Calu3 (cell line): ENCODE measurements around the gene CDH4. TPM values are rescaled to one million over a fixed set of nuclear protein-coding genes. Genes with fewer than 3 reads are reported as not detected.

Experiments used
- BruUV-seq: library from RNA; stranded (reverse); fragments of 400-500 nt; replicated peaks from 2 replicates; lab custom pipeline; 2021; lab: Mats Ljungman, UMichigan
- CTCF ChIA-PET: fragments of 300-600 bp; sonication (Branson Sonifier 250); formaldehyde crosslinking; loops from one replicate; lab custom pipeline; 2022; ENCODE audit warnings: antibody characterized with exemption; lab: Charles Lee
- DNase-seq: peaks from one replicate; pipeline ENCODE4 v3.0.0; 2022
- H3K27ac Mint-ChIP-seq: one replicate; pipeline ENCODE4 v1.8.0; 2022; ENCODE audit warnings: mixed read lengths; ENCODE audit not compliant: unreplicated experiment
- H3K27me3 Mint-ChIP-seq: one replicate; pipeline ENCODE4 v1.8.0; 2022; ENCODE audit warnings: mixed read lengths; ENCODE audit not compliant: unreplicated experiment
- H3K36me3 Mint-ChIP-seq: one replicate; pipeline ENCODE4 v1.8.0; 2022; ENCODE audit warnings: mild to moderate bottlenecking, moderate library complexity, mixed read lengths; ENCODE audit not compliant: insufficient read depth, unreplicated experiment
- H3K4me1 Mint-ChIP-seq: one replicate; pipeline ENCODE4 v1.8.0; 2022; ENCODE audit warnings: mild to moderate bottlenecking, low read depth, mixed read lengths; ENCODE audit not compliant: unreplicated experiment
- H3K4me3 Mint-ChIP-seq: one replicate; pipeline ENCODE4 v1.8.0; 2022; ENCODE audit warnings: mild to moderate bottlenecking, low read depth, moderate library complexity, mixed read lengths; ENCODE audit not compliant: unreplicated experiment
- H3K9me3 Mint-ChIP-seq: one replicate; pipeline ENCODE4 v1.8.0; 2022; ENCODE audit warnings: low read depth, mixed read lengths; ENCODE audit not compliant: unreplicated experiment
- CTCF ChIP-seq: fragments of 200-600 bp; IDR thresholded peaks from one replicate; pipeline ENCODE4 v1.8.0; 2022; ENCODE audit warnings: antibody characterized with exemption; ENCODE audit not compliant: unreplicated experiment
- intact Hi-C: fragments of 100-400 bp; cut with micrococcal nuclease; formaldehyde crosslinking; loops from one replicate; pipeline ENCODE4 v1.10.0; 2022; ENCODE audit not compliant: unreplicated experiment
- total RNA-seq: library from RNA; stranded (reverse); gene quantifications from 2 replicates; pipeline ENCODE4 v1.2.3, GENCODE V29; 2022

Gene CDH4
- total RNA-seq, 1 experiment from 2014 or later: not detected

GRCh38 chr20:61685462-61685861 is 433.4 kb downstream of the CDH4 start:
- intact Hi-C loops: no loop called here
- Mint-ChIP-seq H3K27ac (no peak overlapping the region), H3K9me3 (peaks cover 2% of the 10 kb centered on the region), H3K27me3 (peaks cover 78% of the 10 kb centered on the region), H3K36me3 (no peaks in the 10 kb centered on the region), H3K4me1 (no peaks in the 10 kb centered on the region), H3K4me3 (no peak overlapping the region)
- BruUV-seq: no TSS peak
- CTCF ChIA-PET: interaction anchor here (0.6 kb wide), 1 partner anchor 202 kb away, joined by 3 read pairs; no protein-coding TSS in a partner anchor
- no peak for TF ChIP-seq CTCF
- no peak for DNase-seq

DNA sequence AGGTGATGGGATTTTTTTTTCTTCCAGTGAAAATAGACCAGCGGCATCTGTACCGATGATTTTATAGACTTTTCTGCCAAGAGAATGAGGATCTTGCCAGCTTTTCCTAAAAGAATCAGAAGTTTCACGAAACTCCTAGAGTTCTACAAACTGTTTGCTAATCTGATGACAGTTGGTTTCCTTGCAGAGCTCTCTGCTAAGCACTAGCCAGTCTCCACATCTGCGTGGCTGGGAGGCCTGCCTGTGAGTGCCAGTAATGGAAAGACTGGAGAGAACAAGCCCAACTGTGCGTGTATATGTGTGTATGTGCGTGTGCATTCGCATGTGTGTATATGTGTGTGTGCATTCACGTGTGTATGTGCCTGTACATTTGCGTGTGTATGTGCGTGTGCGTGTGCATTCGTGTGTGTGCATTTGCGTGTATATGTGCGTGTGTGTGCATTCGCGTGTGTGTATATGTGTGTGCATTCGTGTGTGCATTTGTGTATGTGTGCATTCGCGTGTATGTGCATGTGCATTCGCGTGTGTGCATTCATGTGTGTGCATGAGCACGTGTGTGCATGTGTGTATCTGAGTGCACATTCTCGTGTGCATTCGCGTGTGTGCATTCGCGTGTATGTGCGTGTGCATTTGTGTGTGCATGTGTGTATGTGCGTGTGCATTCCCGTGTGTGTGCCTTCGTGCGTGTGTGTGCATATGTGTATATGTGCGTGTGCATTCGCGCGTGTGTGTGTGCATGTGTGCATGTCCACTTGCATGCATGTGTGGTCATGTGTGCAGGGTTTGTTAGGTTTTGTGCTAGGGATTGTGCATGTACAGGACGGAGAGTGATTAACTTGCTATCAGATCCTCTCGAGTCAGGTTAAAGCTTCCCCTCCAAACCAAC is 434.2 kb downstream of the CDH4 start:
- no TSS peak for BruUV-seq
- CTCF ChIA-PET: interaction anchor here (0.9 kb wide), 1 partner anchor 110 kb away, joined by 4 read pairs; no protein-coding TSS in a partner anchor
- TF ChIP-seq CTCF: no peak
- Mint-ChIP-seq H3K4me3 (no peak overlapping the region), H3K4me1 (no peaks in the 10 kb centered on the region), H3K27ac (no peak overlapping the region), H3K27me3 (peaks cover 78% of the 10 kb centered on the region), H3K9me3 (peaks cover 2% of the 10 kb centered on the region), H3K36me3 (no peaks in the 10 kb centered on the region)
- intact Hi-C loops: no loop called here
- DNase-seq: no peak

DNA sequence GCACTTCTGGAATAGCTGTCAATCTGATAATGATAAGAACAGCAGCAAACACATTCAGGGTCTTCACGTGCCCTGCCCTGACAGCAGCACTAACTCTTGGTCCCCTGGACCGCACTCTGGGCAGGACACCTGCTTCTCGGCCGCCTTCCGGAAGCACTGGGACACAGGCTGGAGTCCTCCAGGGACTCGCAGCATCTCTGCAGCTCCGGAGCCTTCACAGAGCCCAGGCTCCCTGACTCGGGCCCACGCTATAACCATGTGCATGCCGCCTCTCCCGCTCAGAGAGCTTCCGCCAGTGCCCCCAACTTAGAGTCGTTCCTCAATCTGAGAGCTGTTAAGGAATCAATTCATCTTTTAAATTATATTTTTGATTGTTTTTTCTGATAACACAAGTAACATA is 436.4 kb downstream of the CDH4 start:
- Mint-ChIP-seq H3K27me3 (peaks cover 78% of the 10 kb centered on the region), H3K9me3 (peaks cover 2% of the 10 kb centered on the region), H3K36me3 (no peaks in the 10 kb centered on the region), H3K4me3 (no peak overlapping the region), H3K27ac (no peak overlapping the region), H3K4me1 (no peaks in the 10 kb centered on the region)
- CTCF ChIA-PET: no interaction called here
- BruUV-seq: no TSS peak
- intact Hi-C loops: no loop called here
- no peak for DNase-seq
- no peak for TF ChIP-seq CTCF

DNA sequence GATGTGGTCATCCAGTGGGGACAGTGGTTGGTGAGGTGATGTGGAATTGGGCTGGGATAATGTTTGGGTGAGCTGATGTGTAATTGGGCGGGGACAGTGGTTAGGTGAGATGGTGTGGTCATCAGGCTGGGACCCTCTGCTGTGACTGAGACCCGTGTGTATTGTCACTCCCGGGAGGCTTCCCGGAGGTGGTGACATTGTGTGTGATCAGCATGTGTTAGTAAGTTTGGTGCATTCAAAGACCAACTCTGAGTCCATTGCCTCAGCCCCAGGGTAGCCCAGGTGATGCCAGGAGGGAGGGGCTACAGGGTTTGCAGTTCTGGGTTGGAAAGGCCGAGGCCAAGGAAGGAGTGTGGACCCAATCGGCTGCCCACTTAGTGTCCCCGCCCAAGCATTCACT is 438.1 kb downstream of the CDH4 start:
- DNase-seq: no peak
- Mint-ChIP-seq H3K36me3 (no peaks in the 10 kb centered on the region), H3K27ac (no peak overlapping the region), H3K4me1 (no peaks in the 10 kb centered on the region), H3K9me3 (peaks cover 2% of the 10 kb centered on the region), H3K27me3 (peaks cover 66% of the 10 kb centered on the region), H3K4me3 (no peak overlapping the region)
- TF ChIP-seq CTCF: no peak
- intact Hi-C loops: no loop called here
- no TSS peak for BruUV-seq
- CTCF ChIA-PET: interaction anchor here (0.6 kb wide), 1 partner anchor 9 kb away, joined by 3 read pairs; no protein-coding TSS in a partner anchor
